Astrocyte (in vitro differentiated cells and primary cell): ENCODE data around the gene PTGIS. TPM values are rescaled to one million over a fixed set of nuclear protein-coding genes. Genes with fewer than 3 reads are reported as not detected.

Experiments used
- DNase-seq: peaks from one replicate; pipeline ENCODE4 v3.0.0-alpha.2; 2010; ENCODE audit warnings: low read depth
- FAIRE-seq: peaks from 2 replicates; lab custom pipeline; 2011; peaks lifted over from hg19 to GRCh38; lab: Jason Lieb, UNC
- H2AFZ ChIP-seq: 2 replicates; pipeline ENCODE4 v1.6.0; 2012; ENCODE audit warnings: low read depth, low read length, inconsistent platforms
- H3K27ac ChIP-seq: 2 replicates; pipeline ENCODE4 v1.5.1; 2011; ENCODE audit warnings: low read depth, low read length, inconsistent platforms
- H3K27me3 ChIP-seq: 2 replicates; pipeline ENCODE4 v1.6.0; 2011; ENCODE audit warnings: low read length, inconsistent platforms; ENCODE audit not compliant: insufficient read depth
- H3K36me3 ChIP-seq: 2 replicates; pipeline ENCODE4 v1.5.1; 2011; ENCODE audit warnings: low read length, inconsistent platforms; ENCODE audit not compliant: insufficient read depth
- H3K4me1 ChIP-seq: 2 replicates; pipeline ENCODE4 v1.5.1; 2011; ENCODE audit warnings: low read length, inconsistent platforms; ENCODE audit not compliant: insufficient read depth
- H3K4me2 ChIP-seq: 2 replicates; pipeline ENCODE4 v1.6.0; 2012; ENCODE audit warnings: low read length, inconsistent platforms
- H3K4me3 ChIP-seq: 2 replicates; pipeline ENCODE4 v1.5.1; 2011; ENCODE audit warnings: low read depth, mild to moderate bottlenecking, low read length, inconsistent platforms; ENCODE audit not compliant: insufficient read depth
- H3K79me2 ChIP-seq: 2 replicates; pipeline ENCODE4 v1.6.0; 2012; ENCODE audit warnings: mild to moderate bottlenecking, low read length, inconsistent platforms; ENCODE audit not compliant: insufficient read depth
- H3K9ac ChIP-seq: 2 replicates; pipeline ENCODE4 v1.6.0; 2012; ENCODE audit warnings: mild to moderate bottlenecking, low read length, inconsistent platforms
- H3K9me3 ChIP-seq: 2 replicates; pipeline ENCODE4 v1.5.1; 2012; ENCODE audit warnings: low read depth, mild to moderate bottlenecking, low read length, inconsistent platforms; ENCODE audit not compliant: insufficient read depth
- H4K20me1 ChIP-seq: 2 replicates; pipeline ENCODE4 v1.6.0; 2012; ENCODE audit warnings: low read length, inconsistent platforms; ENCODE audit not compliant: insufficient read depth
- H3K27ac Mint-ChIP-seq: one replicate; pipeline ENCODE4 v1.8.0; 2021; ENCODE audit warnings: mild to moderate bottlenecking, mixed read lengths; ENCODE audit not compliant: unreplicated experiment
- H3K27me3 Mint-ChIP-seq: one replicate; pipeline ENCODE4 v1.8.0; 2021; ENCODE audit warnings: low read depth, mixed read lengths; ENCODE audit not compliant: unreplicated experiment
- H3K36me3 Mint-ChIP-seq: one replicate; pipeline ENCODE4 v1.8.0; 2021; ENCODE audit warnings: low read depth, mixed read lengths; ENCODE audit not compliant: unreplicated experiment
- H3K4me1 Mint-ChIP-seq: one replicate; pipeline ENCODE4 v1.8.0; 2021; ENCODE audit warnings: low read depth, mixed read lengths; ENCODE audit not compliant: unreplicated experiment
- H3K4me3 Mint-ChIP-seq: one replicate; pipeline ENCODE4 v1.8.0; 2021; ENCODE audit warnings: mild to moderate bottlenecking, moderate library complexity, mixed read lengths; ENCODE audit not compliant: unreplicated experiment
- H3K9me3 Mint-ChIP-seq: one replicate; pipeline ENCODE4 v1.8.0; 2021; ENCODE audit warnings: mild to moderate bottlenecking, mixed read lengths; ENCODE audit not compliant: unreplicated experiment
- EZH2 ChIP-seq: IDR thresholded peaks from 2 replicates; pipeline ENCODE4 v1.6.1; 2012; ENCODE audit warnings: mild to moderate bottlenecking, low read length, inconsistent platforms; ENCODE audit not compliant: insufficient read depth
- total RNA-seq: library from RNA; stranded (reverse); gene quantifications from 2 replicates; pipeline ENCODE4 v1.2.1, GENCODE V29; 2021
- TF ChIP-seq, protein P1 (sequence below): IDR thresholded peaks from 2 replicates; pipeline ENCODE4 v1.5.1; 2011; ENCODE audit warnings: low read depth, mild to moderate bottlenecking, inconsistent platforms, low read length, moderate library complexity; ENCODE audit not compliant: insufficient read depth

PTGIS gene
- total RNA-seq, 1 donor from 2014 or later, result 1.9 TPM

DNA sequence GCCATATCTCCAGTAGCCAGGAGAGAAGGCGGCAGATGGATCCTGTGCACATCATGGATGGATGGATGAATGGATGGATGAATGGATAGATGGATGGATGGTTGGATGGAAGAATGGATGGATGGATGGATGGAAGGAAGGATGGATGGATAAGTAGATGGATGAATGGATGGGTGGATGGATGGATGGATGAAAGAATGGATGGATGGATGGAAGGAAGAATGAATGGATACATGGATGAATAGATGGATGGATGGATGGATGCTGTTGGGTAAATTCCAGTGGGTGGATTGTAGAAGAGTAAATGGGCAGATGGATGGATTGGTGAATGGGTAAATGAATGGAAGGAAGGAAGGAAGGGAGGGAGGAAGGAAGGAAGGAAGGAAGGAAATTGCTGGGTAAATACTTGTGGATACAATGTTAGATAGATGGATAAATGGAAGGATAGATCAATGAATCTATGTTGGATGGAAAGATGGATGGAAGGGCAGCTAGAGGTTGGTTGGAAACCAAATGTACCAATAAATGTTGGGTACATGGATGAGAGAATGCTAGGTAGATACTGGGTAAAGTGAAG, 19.5 kb downstream of the PTGIS start:
- H3K9me3 Mint-ChIP-seq, result peaks cover 5% of the 10 kb centered on the region
- H3K27ac Mint-ChIP-seq, result no peak overlapping the region
- no peak for FAIRE-seq

DNA sequence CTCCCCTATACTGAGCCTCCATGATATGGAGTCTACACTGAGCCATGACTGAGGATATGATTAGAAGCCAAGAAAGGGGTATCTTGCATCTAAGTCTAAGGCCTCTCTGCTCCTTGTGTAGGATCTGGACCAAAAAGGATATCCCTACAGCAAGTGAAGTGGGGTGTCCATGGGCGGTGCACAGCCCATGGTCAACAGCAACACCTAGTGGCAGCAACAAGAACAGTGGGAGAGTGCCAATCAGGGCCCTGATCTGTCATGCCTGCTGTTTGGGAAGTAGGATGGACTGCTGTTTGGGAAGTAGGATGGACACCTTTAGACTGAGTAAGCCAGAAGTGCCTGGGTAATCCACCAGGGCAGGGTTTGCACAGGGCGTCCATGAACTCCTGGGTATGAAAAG, 22.4 kb downstream of the PTGIS start:
- Histone ChIP-seq H3K4me2 (no peak overlapping the region), H3K9me3 (peaks cover 7% of the 10 kb centered on the region), H2AFZ (no peak overlapping the region), H3K79me2 (no peaks in the 10 kb centered on the region), H3K27me3 (peaks cover 4% of the 10 kb centered on the region), H4K20me1 (no peaks in the 10 kb centered on the region), H3K27ac (no peak overlapping the region), H3K4me1 (no peaks in the 10 kb centered on the region), H3K4me3 (no peak overlapping the region), H3K36me3 (no peaks in the 10 kb centered on the region), H3K9ac (no peak overlapping the region)
- Mint-ChIP-seq H3K4me1 (no peaks in the 10 kb centered on the region), H3K4me3 (no peak overlapping the region), H3K27ac (no peak overlapping the region), H3K9me3 (peaks cover 5% of the 10 kb centered on the region), H3K36me3 (peaks cover 11% of the 10 kb centered on the region), H3K27me3 (peaks cover 9% of the 10 kb centered on the region)
- TF ChIP-seq EZH2, result no peak
- TF ChIP-seq, protein P1, sequence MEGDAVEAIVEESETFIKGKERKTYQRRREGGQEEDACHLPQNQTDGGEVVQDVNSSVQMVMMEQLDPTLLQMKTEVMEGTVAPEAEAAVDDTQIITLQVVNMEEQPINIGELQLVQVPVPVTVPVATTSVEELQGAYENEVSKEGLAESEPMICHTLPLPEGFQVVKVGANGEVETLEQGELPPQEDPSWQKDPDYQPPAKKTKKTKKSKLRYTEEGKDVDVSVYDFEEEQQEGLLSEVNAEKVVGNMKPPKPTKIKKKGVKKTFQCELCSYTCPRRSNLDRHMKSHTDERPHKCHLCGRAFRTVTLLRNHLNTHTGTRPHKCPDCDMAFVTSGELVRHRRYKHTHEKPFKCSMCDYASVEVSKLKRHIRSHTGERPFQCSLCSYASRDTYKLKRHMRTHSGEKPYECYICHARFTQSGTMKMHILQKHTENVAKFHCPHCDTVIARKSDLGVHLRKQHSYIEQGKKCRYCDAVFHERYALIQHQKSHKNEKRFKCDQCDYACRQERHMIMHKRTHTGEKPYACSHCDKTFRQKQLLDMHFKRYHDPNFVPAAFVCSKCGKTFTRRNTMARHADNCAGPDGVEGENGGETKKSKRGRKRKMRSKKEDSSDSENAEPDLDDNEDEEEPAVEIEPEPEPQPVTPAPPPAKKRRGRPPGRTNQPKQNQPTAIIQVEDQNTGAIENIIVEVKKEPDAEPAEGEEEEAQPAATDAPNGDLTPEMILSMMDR, result no peak
- DNase-seq, result no peak
- no peak for FAIRE-seq

More for the DNA sequence above, 19.5 kb downstream of the PTGIS start:
- H3K9ac ChIP-seq, result no peak overlapping the region
- Mint-ChIP-seq H3K4me1 (no peaks in the 10 kb centered on the region), H3K27me3 (peaks cover 8% of the 10 kb centered on the region), H3K4me3 (no peak overlapping the region), H3K36me3 (peaks cover 7% of the 10 kb centered on the region)
- TF ChIP-seq, protein P1, result no peak
- no peak for TF ChIP-seq EZH2
- H3K27me3 ChIP-seq, result peaks cover 4% of the 10 kb centered on the region
- no peak overlapping the region for H3K4me2 ChIP-seq
- H3K4me3 ChIP-seq, result no peak overlapping the region
- no peak for DNase-seq
- H3K4me1 ChIP-seq, result no peaks in the 10 kb centered on the region
- no peaks in the 10 kb centered on the region for H3K79me2 ChIP-seq
- H3K36me3 ChIP-seq, result no peaks in the 10 kb centered on the region
- H4K20me1 ChIP-seq, result no peaks in the 10 kb centered on the region
- H2AFZ ChIP-seq, result no peak overlapping the region
- peaks cover 7% of the 10 kb centered on the region for H3K9me3 ChIP-seq
- H3K27ac ChIP-seq, result no peak overlapping the region

DNA sequence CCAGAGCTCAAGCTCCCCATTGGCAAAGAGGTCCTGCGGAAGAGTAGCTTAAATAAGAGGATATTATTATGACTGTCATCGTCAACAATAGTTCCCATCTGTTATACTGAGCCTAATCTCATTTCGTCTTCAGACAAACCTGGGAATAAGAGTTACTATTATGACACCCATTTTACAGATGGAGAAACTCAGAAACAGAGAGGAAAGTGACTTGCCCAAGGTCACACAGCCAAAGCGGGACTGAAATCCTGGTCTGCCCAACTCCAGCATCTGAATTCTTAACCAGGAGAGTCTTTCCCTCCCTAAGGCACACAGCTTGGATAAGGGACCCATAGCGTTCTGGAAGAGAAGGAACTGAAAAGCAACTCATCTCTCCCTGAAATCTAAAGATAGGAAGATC, 23.4 kb downstream of the PTGIS start:
- Mint-ChIP-seq H3K27me3 (peaks cover 11% of the 10 kb centered on the region), H3K9me3 (peaks cover 5% of the 10 kb centered on the region), H3K4me3 (no peak overlapping the region), H3K36me3 (peaks cover 11% of the 10 kb centered on the region), H3K4me1 (no peaks in the 10 kb centered on the region), H3K27ac (no peak overlapping the region)
- peaks cover 7% of the 10 kb centered on the region for H3K9me3 ChIP-seq
- FAIRE-seq (no peak), DNase-seq (no peak)
- H3K36me3 ChIP-seq, result no peaks in the 10 kb centered on the region
- H3K27me3 ChIP-seq, result peaks cover 3% of the 10 kb centered on the region
- TF ChIP-seq, protein P1, result no peak
- TF ChIP-seq EZH2, result no peak
- no peak overlapping the region for H3K4me3 ChIP-seq
- no peaks in the 10 kb centered on the region for H4K20me1 ChIP-seq
- no peaks in the 10 kb centered on the region for H3K4me1 ChIP-seq
- H3K4me2 ChIP-seq, result no peak overlapping the region
- no peak overlapping the region for H3K27ac ChIP-seq
- no peak overlapping the region for H3K9ac ChIP-seq
- no peaks in the 10 kb centered on the region for H3K79me2 ChIP-seq
- H2AFZ ChIP-seq, result no peak overlapping the region
